Tibial artery (tissue), 4 donors: ENCODE results near the gene HSF2BP.
"Not testable (repeated sequence)": the region's sequence is repeated elsewhere in the genome, so short reads cannot be mapped to it uniquely, and the experiment has no call there.

Experiments
- DNase-seq, 2 donors: peaks; one replicate each; pipeline ENCODE4 v3.0.0-alpha.2; 2019
- H3K27ac ChIP-seq, 2 donors: fragments of 200-600 bp; sonication (generic) in 1 of 2; 1 replicate in 1 of 2; 2 replicates in 1 of 2; pipeline ENCODE4 v1.5.1; 2018 to 2019; ENCODE audit warnings: mild to moderate bottlenecking in 1 of 2
- H3K27me3 ChIP-seq, 2 donors: fragments of 200-600 bp; sonication (generic) in 1 of 2; one replicate each; pipeline versions ENCODE4 v1.5.1 to v1.6.0; 2016 to 2019
- H3K36me3 ChIP-seq, 3 donors: fragments of 200-600 bp; sonication (generic) in 2 of 3; one replicate each; pipeline ENCODE4 v1.5.1; 2016 to 2019; ENCODE audit warnings: mild to moderate bottlenecking in 2 of 3
- H3K4me1 ChIP-seq, 4 donors: fragments of 200-600 bp; sonication (generic) in 2 of 4; 1 replicate in 3 of 4; 2 replicates in 1 of 4; pipeline ENCODE4 v1.5.1; 2016 to 2019
- H3K4me3 ChIP-seq, 2 donors: fragments of 200-600 bp; sonication (generic) in 1 of 2; 1 replicate in 1 of 2; 2 replicates in 1 of 2; pipeline ENCODE4 v1.5.1; 2018 to 2019; ENCODE audit warnings: mild to moderate bottlenecking in 2 of 2
- H3K9me3 ChIP-seq, 3 donors: fragments of 200-600 bp; sonication (generic) in 1 of 3; one replicate each; pipeline ENCODE4 v1.5.1; 2016 to 2019
- intact Hi-C: fragments of 100-400 bp; cut with DNase I; formaldehyde crosslinking; loops from one replicate; pipeline ENCODE4 v1.15.0; 2023; ENCODE audit warnings: low total_unique reads
- TF ChIP-seq, protein P1 (sequence below), 2 experiments: fragments of 200-600 bp in 1 of 2; fragments of 450-650 bp in 1 of 2; IDR thresholded peaks; one replicate each; pipeline ENCODE4 v1.5.1; 2017 to 2019; ENCODE audit warnings: antibody characterized with exemption in 2 of 2, mild to moderate bottlenecking in 1 of 2, moderate library complexity in 1 of 2

The HSF2BP gene

DNA sequence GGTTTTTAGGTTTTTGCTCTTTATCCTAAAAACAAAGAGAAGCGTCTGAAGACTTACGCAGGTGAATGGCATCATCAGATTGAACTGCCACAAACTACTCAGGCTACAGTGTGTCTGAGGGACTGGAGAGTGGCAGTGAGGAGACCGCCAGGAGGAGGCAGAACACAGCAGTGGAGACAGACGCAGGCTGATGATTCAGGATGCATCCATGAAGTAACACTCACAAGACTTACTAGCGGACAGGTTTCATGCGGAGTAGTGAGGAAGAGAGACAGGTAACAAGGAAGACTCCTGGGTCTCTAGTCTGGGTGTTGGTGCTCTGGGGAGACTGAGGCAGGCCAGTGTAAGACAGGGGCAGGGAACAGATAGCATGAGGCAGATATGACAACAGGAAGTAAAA, 5.7 kb downstream of the HSF2BP start:
- H3K27ac ChIP-seq, result no peak overlapping the region
- no peak overlapping the region for H3K4me3 ChIP-seq
- H3K36me3 ChIP-seq, result no peaks in the 10 kb centered on the region
- no peak for DNase-seq
- TF ChIP-seq, protein P1, sequence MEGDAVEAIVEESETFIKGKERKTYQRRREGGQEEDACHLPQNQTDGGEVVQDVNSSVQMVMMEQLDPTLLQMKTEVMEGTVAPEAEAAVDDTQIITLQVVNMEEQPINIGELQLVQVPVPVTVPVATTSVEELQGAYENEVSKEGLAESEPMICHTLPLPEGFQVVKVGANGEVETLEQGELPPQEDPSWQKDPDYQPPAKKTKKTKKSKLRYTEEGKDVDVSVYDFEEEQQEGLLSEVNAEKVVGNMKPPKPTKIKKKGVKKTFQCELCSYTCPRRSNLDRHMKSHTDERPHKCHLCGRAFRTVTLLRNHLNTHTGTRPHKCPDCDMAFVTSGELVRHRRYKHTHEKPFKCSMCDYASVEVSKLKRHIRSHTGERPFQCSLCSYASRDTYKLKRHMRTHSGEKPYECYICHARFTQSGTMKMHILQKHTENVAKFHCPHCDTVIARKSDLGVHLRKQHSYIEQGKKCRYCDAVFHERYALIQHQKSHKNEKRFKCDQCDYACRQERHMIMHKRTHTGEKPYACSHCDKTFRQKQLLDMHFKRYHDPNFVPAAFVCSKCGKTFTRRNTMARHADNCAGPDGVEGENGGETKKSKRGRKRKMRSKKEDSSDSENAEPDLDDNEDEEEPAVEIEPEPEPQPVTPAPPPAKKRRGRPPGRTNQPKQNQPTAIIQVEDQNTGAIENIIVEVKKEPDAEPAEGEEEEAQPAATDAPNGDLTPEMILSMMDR (IDR thresholded peaks at IDR 0.05), result no peak
- no peaks in the 10 kb centered on the region for H3K27me3 ChIP-seq
- intact Hi-C loops, result no loop called here
- no peaks in the 10 kb centered on the region for H3K9me3 ChIP-seq
- H3K4me1 ChIP-seq, result peaks cover 0 to 1% (median under 1%) of the 10 kb centered on the region in 4 donors

DNA sequence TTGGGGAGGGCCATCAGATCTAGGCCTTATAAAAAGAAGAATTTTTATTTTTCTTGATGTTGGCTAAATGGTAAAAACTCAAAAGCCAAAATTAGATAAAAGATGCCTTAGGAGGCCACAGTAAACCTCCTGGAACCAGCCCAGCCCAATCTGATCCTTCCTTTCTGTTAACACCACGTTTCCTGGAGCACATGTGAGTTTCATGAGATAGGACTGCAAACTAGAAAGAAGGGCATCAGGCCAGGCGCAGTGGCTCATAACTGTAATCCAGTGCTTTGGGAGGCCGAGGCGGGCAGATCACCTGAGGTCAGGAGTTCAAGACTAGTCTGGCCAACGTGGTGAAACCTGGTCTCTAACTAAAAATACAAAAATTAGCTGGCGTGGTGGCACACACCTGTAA, 6.7 kb downstream of the HSF2BP start:
- intact Hi-C loops, result no loop called here
- H3K4me1 ChIP-seq, result no peaks in the 10 kb centered on the region
- H3K9me3 ChIP-seq, result no peaks in the 10 kb centered on the region
- H3K36me3 ChIP-seq, result no peaks in the 10 kb centered on the region
- H3K27me3 ChIP-seq, result no peaks in the 10 kb centered on the region
- H3K27ac ChIP-seq, result no peak overlapping the region
- DNase-seq, result no peak
- TF ChIP-seq, protein P1 (IDR thresholded peaks at IDR 0.05), result no peak
- no peak overlapping the region for H3K4me3 ChIP-seq

GRCh38 chr21:43651926-43652325, 7.4 kb downstream of the HSF2BP start:
- H3K27ac ChIP-seq, H3K4me3 ChIP-seq, H3K27me3 ChIP-seq, intact Hi-C loops, H3K9me3 ChIP-seq, DNase-seq, H3K36me3 ChIP-seq, H3K4me1 ChIP-seq: not testable (repeated sequence)

- no peaks in the 10 kb centered on the region for H3K27me3 ChIP-seq
- peaks cover 0 to 23% (median 3%) of the 10 kb centered on the region in 4 donors for H3K4me1 ChIP-seq
- no peak overlapping the region for H3K4me3 ChIP-seq
- intact Hi-C loops, result no loop called here
- TF ChIP-seq, protein P1 (IDR thresholded peaks at IDR 0.05), result no peak
- H3K9me3 ChIP-seq, result no peaks in the 10 kb centered on the region
- H3K36me3 ChIP-seq, result no peaks in the 10 kb centered on the region
- H3K27ac ChIP-seq, result no peak overlapping the region
- no peak for DNase-seq
Observed at GRCh38 chr21:43648171-43648570, 11.1 kb downstream of the HSF2BP start.

- peaks cover 0 to 23% (median 3%) of the 10 kb centered on the region in 4 donors for H3K4me1 ChIP-seq
- H3K9me3 ChIP-seq, result no peaks in the 10 kb centered on the region
- intact Hi-C loops, result no loop called here
- no peaks in the 10 kb centered on the region for H3K27me3 ChIP-seq
- DNase-seq, result peak; percentile 92 to 95
- no peaks in the 10 kb centered on the region for H3K36me3 ChIP-seq
- H3K27ac ChIP-seq, result peak overlapping the region in 1 of 2 donors; percentile 43
- no peak overlapping the region for H3K4me3 ChIP-seq
- TF ChIP-seq, protein P1 (IDR thresholded peaks at IDR 0.05), result peak; percentile 98 to 99
Observed at GRCh38 chr21:43646550-43647260, 12.6 kb downstream of the HSF2BP start.

DNA sequence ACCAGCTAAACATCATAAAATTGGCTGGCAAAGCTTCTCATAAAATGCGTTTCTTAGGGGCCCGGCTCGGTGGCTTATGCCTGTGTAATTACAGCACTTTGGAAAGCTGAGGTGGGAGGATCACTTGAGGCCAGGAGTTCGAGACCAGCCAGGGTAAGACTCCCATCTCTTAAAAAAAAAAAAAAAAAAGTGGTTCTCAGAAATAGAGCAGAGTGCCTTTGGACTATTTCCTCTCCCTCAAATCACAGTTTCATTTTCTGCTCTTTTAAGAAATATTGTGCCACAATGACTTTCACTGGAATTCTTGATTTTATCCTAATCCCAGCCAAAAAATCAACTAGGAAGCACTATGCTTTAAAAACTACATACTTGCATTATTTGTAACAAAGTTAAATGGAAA, 13.3 kb downstream of the HSF2BP start:
- peaks cover 0 to 23% (median 3%) of the 10 kb centered on the region in 4 donors for H3K4me1 ChIP-seq
- TF ChIP-seq, protein P1 (IDR thresholded peaks at IDR 0.05), result no peak
- no peaks in the 10 kb centered on the region for H3K36me3 ChIP-seq
- intact Hi-C loops, result no loop called here
- DNase-seq, result no peak
- no peaks in the 10 kb centered on the region for H3K27me3 ChIP-seq
- H3K4me3 ChIP-seq, result no peak overlapping the region
- peak overlapping the region in 1 of 2 donors; percentile 43 for H3K27ac ChIP-seq
- no peaks in the 10 kb centered on the region for H3K9me3 ChIP-seq
